ENCODE measurements around the gene UBAP2L. TPM values are rescaled to one million over a fixed set of nuclear protein-coding genes. Genes with fewer than 3 reads are reported as not detected.
A peak's percentile ranks its signal among the peaks of the same experiment; 100 is the strongest.

Gene UBAP2L
- total and polyA plus RNA-seq, 9 of the 15 experiments (the other 6 are each of a cell fraction or from before 2014, with no cell fraction given), result 75.0 to 245 (median 119) TPM

DNA sequence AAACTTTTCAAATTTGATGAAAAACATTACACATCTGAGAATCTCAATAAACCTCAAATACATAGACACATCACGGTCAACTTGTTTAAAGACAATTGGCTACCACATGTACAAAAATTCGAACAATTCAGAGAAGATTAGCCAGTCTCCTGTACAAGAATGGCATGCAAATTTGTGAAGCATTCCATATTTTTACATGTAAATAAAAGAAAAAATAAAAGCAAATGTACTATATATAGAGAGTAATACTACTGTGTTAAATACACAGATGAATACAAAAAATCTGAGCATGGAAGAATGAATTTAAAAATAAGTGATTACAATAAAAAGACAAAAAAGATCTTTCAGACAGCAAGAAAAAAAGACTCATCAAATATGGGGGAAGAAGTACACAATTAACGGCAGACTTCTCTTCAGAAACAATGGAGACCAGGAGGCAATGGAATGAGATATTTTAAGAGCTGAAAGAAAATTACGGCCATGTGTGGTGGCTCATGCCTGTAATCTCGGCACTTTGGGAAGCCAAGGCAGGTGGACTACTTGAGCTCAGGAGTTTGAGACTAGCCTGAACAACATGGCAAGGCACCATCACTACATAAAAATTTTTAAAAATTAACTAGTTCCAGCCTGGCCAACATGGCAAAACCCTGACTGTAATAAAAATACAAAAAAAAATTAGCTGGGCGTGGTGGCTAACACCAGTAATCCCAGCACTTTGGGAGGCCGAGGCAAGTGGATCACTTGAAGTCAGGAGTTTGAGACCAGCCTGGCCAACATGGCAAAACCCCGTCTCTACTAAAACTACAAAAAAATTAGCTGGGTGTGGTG, 74.9 kb downstream of the UBAP2L start (continued):
- TF ChIP-seq PTBP1 (IDR thresholded peaks at IDR 0.05; ENCODE audit: low read depth, low read length), result no peak

DNA sequence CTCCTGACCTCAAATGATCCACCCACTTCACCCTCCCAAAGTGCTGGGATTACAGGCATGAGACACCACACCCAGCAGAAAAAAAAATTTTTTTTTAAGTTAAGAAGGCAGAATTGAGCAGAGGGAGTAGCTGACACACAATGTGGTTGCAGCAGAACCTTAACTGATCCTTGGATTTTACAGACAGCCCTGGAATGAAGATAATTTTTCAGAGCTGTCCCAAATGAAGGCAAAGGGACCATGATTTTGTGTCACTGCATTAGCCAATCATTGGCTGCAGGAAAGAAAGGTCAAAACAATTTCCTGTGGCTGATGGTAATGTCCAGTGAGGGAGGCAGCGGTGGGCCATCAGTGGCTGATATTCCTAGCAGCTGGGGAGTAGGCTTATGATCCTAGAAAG, 80.8 kb downstream of the UBAP2L start:
- H3K79me2 ChIP-seq (ENCODE audit: control insufficient read depth, insufficient read depth, low read length), result no peaks in the 10 kb centered on the region
- no peaks in the 10 kb centered on the region for H3K36me3 ChIP-seq (ENCODE audit: control insufficient read depth, insufficient read depth, low read length)
- CTCF ChIA-PET (ENCODE audit: low intra/inter-chr PET ratio), result no interaction called here
- BruUV-seq (replicated peaks), result no TSS peak
- H3K9ac ChIP-seq (ENCODE audit: insufficient read depth in 1 of 2, low read depth in 2 of 2, low read length in 2 of 2), result no peak overlapping the region
- no peak for ATAC-seq
- POLR2A ChIA-PET, result no interaction called here
- intact Hi-C loops (cut with micrococcal nuclease), result no loop called here
- no peaks in the 10 kb centered on the region; a peak in 1 of 5 replicates for H3K4me1 ChIP-seq (replicated peaks in 1 of 2; ENCODE audit: control insufficient read depth in 2 of 2, insufficient read depth in 2 of 2, low read length in 2 of 2)
- no peak overlapping the region for H3K4me3 ChIP-seq
- no peaks in the 10 kb centered on the region for H3K9me1 ChIP-seq (ENCODE audit: control insufficient read depth, insufficient read depth, low read length)
- H4K20me1 ChIP-seq (replicated peaks; ENCODE audit: control insufficient read depth, insufficient read depth, low read length), result no peaks in the 10 kb centered on the region
- H3K27me3 ChIP-seq (ENCODE audit: control insufficient read depth in 2 of 2, insufficient read depth in 2 of 2, low read length in 2 of 2), result no peaks in the 10 kb centered on the region
- FAIRE-seq, result no peak
- no peak for DNase-seq (ENCODE audit: extremely low read depth in 1 of 4, low spot score in 3 of 4)
- no peak overlapping the region for H2AFZ ChIP-seq (ENCODE audit: low read depth, low read length)
- WGBS (ENCODE audit: insufficient coverage, low coverage, missing lambda C conversion rate), result 78% methylated on average over 1 of the region's 1 CpG
- no peak overlapping the region for H3K27ac ChIP-seq (ENCODE audit: extremely low read depth, low read depth, low read length)
- in situ Hi-C loops (cut with MboI), result no loop called here
- H3K4me2 ChIP-seq (ENCODE audit: insufficient read depth, low read length), result no peak overlapping the region
- H3K9me3 ChIP-seq (replicated peaks; ENCODE audit: control insufficient read depth, insufficient read depth, low read depth, low read length), result no peaks in the 10 kb centered on the region
- TF ChIP-seq ZNF12 (CRISPR knock-in tag; IDR thresholded peaks at IDR 0.05), result peak; percentile 91
- no peak for TF ChIP-seq ZFX (CRISPR knock-in tag; IDR thresholded peaks at IDR 0.05)
- TF ChIP-seq L3MBTL2 (IDR thresholded peaks at IDR 0.05), result no peak
- TF ChIP-seq CBX8 (IDR thresholded peaks at IDR 0.05; ENCODE audit: borderline replicate concordance, extremely low read depth, low read depth, low read length, poor library complexity, severe bottlenecking), result no peak
- no peak for TF ChIP-seq TAF15 (IDR thresholded peaks at IDR 0.05; ENCODE audit: low read depth, low read length)
- TF ChIP-seq ZNF583 (CRISPR knock-in tag; IDR thresholded peaks at IDR 0.05), result no peak
